GM21367 (cell line): ENCODE data around the gene CFAP97D2.
"Not testable (repeated sequence)": the region's sequence is repeated elsewhere in the genome, so short reads cannot be mapped to it uniquely, and the experiment has no call there.

Source experiments
- ATAC-seq: cut with Tn5 transposase; IDR thresholded peaks from one replicate; pipeline ENCODE4 v1.9.1; 2021; ENCODE audit not compliant: unreplicated experiment

The CFAP97D2 gene

DNA sequence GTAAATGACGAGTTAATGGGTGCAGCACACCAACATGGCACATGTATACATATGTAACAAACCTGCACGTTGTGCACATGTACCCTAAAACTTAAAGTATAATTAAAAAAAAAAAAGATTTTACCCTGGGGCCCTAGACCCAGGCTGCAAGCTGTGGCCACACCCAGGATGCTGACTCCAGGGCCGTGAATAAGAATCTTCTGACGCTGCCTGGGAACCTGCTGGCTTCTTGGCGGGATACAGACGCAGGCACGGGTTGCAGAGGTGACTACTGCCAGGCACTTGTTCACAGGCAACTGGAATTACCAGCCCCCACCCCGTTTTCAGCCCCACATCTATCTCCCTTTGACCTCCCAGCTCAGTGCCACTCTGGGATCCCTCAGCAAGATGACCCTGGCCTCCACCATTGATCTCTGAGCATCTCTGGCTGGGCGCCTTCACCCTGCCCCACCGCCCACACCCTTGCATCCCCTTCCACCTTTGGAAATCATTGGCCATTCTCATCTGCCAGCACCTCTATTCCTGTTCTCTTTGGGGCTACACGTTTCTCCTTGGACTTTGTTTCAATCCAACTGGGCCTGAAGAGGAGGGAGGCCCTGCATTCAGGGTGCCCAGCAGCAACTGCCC lies 21.1 kb upstream of the CFAP97D2 start:
- no peak for ATAC-seq

- not testable (repeated sequence) for ATAC-seq
These were observed 20.0 kb upstream of the CFAP97D2 start for GRCh38 chr13:114158869-114159666.

DNA sequence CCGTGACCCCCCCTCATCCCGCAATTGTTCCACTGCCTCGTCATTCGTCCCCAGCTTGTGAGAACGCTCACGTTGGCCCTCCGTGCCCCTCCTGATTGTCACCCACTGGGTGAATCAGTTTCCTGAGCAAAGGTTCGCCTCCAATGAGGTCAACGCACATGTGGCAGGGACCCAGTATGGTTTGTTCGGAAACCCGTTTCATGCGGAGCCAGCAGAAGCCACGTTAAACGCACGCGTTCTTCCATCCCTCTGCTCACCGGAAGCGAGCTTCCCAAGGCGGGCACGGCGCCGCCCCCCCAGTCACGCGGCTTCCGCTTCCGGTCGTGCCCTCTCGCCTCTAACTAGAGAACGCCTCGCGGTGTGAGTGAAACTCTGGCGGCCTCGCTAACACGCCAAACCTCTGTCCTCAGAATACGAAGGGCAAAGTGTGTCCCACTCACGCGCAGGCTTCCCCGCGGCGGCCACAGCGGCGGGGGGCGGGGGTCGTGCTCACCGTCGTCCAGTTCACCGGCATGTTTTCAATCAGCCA lies 18.0 kb upstream of the CFAP97D2 start:
- ATAC-seq = no peak

DNA sequence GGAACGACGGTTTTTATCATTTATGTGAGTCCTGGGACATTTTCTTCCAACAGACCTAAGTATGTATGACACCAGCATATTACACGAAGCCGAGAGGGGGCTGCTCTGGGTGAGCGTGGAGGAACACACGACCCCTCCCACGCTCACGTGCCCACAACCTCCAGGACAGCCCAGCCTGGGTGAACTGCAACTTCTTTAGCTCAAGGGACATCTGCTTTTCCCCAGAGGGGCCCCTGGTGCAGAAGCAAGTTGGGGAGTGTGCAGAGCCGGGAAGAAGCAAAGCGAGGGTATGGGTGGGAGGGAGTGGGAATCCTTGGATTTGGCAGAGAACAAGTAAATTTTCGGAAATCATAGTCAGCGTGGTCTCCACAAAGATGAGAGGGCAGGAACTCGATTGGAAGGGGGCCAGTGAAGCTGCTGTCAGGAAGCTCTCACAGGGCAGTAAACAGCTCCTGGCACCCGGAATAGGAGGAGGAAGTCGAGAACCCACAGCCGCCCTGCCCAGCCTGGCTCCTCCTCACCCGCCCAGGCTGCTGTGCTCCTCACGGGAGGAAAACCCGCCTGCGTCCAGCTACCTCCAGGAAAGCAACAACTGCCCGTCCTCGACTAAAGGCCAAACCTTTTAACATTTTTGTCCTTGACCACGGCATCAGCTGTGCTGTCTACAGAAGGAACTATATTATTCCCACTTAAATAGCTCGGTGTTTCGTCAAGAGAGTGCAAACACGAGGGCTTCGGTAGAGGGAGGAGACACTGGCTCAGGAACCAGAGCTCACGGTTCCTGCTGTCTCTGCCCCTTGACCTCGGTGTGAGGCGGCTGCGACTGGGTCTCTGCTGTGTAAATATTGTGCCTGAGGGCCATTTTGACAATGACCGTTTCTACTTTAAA lies 17.2 kb upstream of the CFAP97D2 start:
- no peak for ATAC-seq

GRCh38 chr13:114162533-114162922 lies 16.5 kb upstream of the CFAP97D2 start:
- no peak for ATAC-seq

DNA sequence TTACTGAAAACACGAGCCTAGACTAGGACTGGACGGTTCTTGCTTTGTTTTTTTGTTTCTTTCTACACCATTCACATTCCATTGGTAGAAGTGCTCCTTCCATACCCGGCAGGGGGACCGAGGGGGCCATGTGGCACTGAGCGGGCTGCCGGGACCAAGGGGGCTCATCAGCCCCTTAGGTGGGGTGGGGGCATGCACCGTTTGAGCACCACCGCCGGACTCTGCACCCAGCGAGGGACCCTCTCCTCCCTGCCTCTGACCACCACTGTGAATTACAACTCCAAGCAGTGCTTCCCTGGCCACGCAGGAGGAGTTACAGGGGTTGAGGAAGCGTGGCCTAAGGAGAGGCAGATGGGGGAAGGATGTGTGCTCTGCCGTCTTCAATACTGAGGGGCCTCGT lies 15.0 kb upstream of the CFAP97D2 start:
- no peak for ATAC-seq

GRCh38 chr13:114164681-114165429 lies 14.2 kb upstream of the CFAP97D2 start:
- ATAC-seq = no peak

DNA sequence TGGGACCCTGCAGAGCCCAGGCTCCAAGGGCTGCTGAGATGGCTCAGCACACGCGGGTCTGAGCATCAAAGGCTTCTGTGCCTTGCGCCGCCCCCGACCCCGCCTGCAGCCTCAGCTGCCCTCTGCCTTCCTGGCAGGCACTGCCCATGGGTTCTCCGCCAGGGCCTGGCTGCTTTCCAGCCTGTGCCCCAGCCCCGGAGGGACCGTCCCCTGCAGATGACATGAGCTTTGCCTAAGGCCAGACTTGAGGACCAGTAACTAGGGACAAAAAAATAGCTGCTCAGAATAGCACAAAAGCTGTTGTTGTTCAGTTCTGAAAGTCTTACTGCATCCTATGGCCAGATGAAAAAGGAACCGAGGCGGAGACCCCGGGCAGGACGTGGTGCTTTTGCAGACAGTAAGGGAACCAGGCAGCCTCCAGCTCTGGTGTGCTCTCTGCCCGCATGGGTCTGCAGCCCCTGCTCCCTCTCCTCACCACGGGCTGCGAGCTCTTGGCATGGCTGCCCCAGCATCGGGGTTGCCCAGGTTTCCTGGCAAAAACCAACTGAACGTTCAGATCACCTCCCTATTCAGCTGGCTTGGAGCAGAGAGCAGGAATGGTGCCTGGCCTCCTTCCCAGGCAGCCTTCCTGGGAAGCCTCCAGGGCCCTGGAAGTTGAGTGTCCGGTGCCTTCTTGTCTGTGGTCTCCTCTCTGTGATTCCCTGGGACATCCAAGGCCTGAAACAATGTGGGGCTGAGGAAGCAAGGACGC lies 12.5 kb upstream of the CFAP97D2 start:
- ATAC-seq = no peak

GRCh38 chr13:114167426-114167825 lies 11.6 kb upstream of the CFAP97D2 start:
- ATAC-seq = no peak

DNA sequence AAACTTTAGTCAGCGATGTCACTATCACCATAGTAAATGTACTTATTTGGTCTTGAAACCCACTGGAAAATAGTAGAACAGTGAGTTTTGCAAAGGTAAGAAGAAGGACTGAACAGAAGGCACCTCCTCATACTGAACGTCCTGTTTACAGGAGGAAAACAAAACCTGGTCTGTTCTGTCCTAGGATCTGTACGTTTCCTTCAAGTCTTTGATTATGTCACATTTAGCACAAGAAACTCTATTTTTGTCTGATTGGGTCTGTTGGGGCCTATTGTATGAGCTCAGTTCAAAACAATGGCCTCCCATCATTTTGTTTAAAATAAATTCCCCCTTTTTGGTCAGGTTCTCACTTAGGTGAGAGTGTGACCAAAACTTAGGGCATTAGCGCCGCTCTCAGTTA lies 11.2 kb upstream of the CFAP97D2 start:
- no peak for ATAC-seq

DNA sequence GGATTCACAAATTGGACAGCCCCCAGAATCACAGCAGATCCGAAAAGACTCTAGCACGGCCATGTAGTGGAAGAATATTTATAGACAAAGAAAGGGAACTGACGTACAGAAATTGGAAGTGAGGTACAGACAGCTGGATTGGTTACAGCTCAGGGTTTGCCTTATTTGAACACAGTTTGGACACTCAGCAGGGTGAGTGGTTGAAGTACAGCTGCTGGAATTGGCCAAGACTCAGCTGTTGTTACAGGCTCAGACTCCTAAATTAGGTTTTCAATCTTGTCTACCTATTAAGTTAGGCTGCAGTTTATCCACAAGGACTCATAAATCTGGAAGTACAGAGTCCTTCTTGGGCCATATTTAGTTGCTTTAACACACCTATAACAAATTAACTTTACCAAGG lies 5.8 kb upstream of the CFAP97D2 start:
- ATAC-seq = no peak

DNA sequence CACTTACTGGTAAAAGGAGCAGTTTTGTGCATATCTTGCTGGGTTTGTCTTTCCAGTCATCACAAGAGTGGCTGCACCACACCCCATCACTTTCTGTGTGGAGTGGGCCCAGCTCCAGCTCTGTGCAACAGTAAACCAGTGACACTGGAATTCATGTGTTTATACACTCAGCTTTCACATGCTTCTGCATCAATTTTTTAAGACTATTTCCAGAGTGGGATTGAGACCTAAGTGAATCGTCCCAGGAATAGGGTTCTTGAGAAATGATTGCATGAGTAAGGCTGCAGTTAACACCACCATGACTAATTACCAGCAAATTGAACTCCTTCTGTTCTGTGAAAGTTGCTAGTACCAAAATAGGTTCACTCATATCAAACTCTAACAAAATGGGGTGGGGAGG lies 5.3 kb upstream of the CFAP97D2 start:
- no peak for ATAC-seq

- ATAC-seq = no peak
These were observed 4.5 kb upstream of the CFAP97D2 start for GRCh38 chr13:114174529-114174961.

GRCh38 chr13:114176359-114176902 lies 2.6 kb upstream of the CFAP97D2 start:
- ATAC-seq = not testable (repeated sequence)

- no peak for ATAC-seq
These were observed 1.6 kb upstream of the CFAP97D2 start for GRCh38 chr13:114177245-114178010.

- ATAC-seq = no peak
These were observed 6.3 kb downstream of the CFAP97D2 start for GRCh38 chr13:114185182-114185971.

- ATAC-seq = no peak
These were observed 15.8 kb downstream of the CFAP97D2 start for GRCh38 chr13:114194853-114195252.

- no peak for ATAC-seq
These were observed 17.6 kb downstream of the CFAP97D2 start for GRCh38 chr13:114196629-114197028.
